GM18526 (cell line): ENCODE results near the gene CDYL.

ENCODE experiments used
- POLR2A ChIP-seq: IDR thresholded peaks from 3 replicates; pipeline ENCODE4 v1.6.1; 2011; ENCODE audit not compliant: insufficient read length; ENCODE audit errors: extremely low read depth

The CDYL gene

GRCh38 chr6:4962905-4963304, 186.7 kb downstream of the CDYL start:
- no peak for TF ChIP-seq POLR2A

GRCh38 chr6:4964675-4965561, 188.7 kb downstream of the CDYL start:
- no peak for TF ChIP-seq POLR2A

GRCh38 chr6:4965562-4966389, 189.6 kb downstream of the CDYL start:
- TF ChIP-seq POLR2A: no peak

- no peak for TF ChIP-seq POLR2A
Observed at GRCh38 chr6:4967301-4968030, 191.3 kb downstream of the CDYL start.

DNA sequence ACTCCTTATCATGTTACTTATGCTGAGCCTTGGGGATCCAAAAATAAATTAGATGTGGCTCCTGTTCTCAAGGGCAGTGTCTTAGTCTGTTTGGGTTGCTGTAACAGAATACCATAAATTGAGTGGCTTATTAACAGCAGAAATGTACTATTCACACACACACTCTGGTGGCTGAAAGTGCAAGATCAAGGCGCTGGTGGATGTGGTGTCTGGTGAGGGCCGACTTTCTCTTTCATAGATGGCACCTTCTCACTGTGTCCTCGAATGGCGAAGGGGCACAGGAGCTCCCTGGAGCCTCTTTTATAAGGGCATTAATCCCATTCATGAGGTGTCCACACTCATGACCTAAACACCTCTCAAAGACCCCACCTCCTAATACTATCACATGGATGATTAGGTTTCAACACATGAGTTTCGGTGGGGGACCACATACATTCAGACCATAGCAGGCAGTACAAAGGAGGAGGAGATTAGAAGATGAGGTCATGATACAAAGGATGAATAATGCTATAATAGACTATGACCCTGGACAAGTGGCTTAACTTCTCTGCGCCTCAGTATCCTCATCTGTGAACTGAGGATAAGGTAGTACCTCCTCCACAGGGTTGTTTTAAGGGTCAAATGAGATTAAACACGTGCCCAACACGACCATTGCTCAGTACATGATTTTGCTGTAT, 193.5 kb downstream of the CDYL start:
- TF ChIP-seq POLR2A: no peak

DNA sequence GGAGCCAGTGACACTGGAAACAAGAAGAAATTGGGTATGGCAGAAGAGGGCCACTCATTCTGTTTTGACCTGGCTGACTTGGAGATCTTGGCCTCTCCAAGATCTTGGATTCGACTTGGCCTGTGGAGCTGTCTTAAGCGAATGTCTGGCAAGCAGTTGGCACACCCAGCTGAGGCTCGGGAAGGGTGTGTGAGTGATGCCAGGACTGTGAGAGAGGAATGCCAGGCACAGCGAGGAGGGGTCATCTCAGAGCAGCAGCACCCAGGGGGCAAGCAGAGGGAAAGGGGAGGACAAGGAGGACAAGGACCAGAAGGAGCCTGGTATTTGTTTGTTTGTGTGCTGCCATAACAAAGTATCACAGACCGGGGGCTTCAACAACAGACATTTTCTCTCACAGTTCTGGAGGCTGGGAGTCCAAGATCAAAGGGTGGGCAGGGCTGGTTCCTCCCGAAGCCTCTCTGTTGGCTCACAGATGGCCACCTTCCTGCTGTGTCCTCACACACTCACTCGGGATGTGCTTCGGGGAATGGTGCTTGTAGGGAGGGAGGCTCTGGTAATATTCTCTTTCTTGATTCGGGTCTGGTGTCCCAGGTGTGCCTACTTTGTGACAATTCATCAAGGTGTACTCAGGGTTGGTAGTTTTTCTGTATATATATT, 194.7 kb downstream of the CDYL start:
- TF ChIP-seq POLR2A: no peak

- no peak for TF ChIP-seq POLR2A
Observed at GRCh38 chr6:4971851-4972250, 195.6 kb downstream of the CDYL start.

DNA sequence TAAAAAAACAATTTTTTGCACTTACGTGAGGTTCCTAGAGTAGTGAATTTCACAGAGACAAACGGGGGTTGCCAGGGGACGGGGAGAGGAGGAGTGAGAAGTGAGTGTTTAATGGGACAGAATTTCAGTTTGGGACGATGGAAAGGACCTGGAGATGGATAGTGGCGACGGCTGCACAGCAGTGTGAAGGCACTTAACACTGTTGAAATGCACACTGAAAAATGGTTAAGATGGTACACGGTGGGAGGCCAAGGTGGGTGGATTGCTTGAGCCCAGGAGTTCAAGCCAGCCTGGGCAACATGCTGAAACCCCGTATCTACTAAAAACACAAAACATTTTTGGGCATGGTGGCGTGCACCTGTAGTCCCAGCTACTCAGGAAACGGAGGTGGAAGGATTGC, 196.2 kb downstream of the CDYL start:
- TF ChIP-seq POLR2A: no peak

DNA sequence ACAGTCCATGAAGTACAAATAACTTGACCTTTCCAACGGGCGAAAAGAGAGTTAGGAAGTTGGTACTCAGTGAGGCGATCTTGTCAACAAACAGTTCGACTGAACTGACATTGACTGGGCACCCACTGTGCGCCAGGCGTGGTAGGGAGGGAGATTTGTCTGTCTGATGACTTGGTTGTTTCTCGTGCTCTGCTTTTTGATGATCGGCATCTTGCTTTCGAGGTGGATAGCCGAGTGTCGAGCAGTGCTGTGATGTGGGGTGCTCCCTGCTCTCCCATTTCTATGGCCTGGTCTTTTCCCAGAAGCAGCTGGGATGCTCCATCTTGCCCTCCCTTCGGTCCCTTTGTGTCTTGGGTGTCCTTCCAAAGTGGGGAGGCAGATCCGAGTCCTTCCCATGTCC, 197.2 kb downstream of the CDYL start:
- no peak for TF ChIP-seq POLR2A

DNA sequence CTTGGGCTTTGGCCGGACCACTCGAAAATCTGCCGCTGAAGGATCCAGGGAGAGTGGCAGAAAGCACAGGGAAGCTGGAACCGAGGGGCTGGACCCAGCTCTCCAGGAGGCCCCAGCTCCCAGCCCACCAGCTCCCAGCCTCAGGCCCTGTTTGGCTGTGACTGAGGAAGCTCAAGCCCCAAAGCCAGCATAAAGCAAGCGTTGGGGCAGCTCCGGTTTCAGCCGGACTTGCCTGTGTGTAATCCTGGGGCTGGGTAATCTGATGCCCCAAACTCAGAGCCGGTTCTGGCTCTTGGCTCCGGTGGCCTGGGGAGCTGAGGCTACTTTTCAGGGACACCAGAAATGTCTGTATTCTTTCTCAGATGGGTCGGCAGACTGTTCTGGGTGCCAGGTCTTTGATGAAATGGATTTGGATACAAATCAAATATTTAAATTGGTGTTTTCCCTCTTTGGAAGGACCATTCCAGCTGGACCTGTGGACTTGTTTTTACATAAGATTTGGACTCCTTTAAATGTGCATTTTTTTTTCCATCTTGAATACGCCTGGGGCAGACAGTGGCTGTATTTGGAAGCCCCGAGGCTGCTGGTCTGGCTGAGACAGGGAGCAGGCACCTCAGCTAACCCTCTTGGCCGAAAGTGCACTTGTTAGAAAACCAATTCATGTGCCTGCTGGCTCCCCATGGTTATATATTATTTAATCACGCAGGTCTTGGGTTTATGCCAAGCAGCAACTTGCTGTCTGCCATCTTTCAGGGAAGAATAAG, 198.0 kb downstream of the CDYL start:
- TF ChIP-seq POLR2A: no peak

DNA sequence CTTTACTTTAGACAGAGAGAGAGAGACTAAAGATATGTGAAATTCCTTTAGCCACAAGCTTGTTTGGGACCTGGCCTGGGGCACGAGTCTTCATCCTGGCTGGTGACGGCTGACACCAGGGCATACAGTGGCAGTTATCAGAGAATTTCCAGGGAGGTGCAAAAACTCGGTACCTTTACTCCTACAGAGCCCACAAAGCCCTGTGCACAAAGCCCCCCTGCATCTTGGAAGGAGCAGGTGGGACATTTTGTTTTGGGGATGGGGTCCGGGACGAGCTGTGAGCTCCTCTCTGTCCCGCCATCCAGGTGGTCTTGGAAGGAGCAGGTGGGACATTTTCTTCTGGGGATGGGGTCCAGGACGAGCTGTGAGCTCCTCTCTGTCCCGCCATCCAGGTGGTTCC, 198.8 kb downstream of the CDYL start:
- no peak for TF ChIP-seq POLR2A

DNA sequence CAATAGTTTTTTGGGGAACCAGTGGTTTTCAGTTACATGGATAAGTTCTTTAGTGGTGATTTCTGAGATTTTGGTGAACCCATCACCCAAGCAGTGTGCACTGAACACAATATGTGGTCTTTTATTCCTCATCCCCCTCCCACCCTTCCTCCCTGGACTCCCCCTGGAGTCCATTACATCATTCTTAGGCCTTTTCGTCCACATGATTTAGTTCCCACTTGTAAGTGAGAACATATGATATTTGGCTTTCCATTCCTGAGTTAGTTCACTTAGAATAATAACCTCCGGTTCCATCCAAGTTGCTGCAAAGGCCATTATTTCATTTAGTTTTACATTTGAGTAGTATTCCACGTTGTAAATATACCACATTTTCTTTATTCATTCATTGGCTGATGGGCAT, 199.3 kb downstream of the CDYL start:
- no peak for TF ChIP-seq POLR2A

DNA sequence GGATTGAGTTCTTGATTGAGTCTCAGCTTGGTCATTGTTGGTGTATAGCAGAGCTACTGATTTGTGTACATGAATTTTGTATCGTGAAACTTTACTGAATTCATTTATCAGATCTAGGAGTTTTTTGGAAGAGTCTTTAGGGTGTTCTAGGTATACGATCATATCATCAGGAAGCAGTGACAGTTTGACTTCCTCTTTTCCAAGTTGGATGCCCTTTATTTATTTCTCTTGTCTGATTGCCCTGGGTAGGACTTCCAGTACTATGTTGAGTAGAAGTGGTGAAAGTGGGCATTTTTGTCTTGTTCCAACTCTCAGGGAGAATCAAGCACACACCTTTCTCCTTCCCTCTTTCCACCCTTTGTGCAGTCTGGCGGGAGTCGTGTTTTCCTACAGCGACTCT, 201.3 kb downstream of the CDYL start:
- no peak for TF ChIP-seq POLR2A

DNA sequence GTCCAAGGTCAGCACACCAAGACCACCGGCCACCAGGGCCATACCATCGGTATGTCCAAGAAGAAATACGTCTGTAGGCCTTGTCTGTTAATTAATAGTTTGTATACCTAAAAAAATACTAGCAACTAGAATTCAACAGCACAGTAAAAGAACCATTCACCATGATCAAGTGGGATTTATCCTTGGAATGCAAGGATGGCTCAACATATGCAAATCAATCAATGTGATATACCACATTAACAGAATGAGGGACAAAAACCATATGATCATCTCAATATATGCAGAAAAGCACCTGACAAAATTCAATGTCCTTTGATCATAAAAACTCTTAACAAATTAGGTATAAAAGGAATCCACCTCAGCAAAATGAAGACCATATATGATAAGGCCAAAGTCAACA, 203.2 kb downstream of the CDYL start:
- TF ChIP-seq POLR2A: no peak
